Gastroesophageal sphincter (tissue), 4 donors: Measurements from ENCODE around the gene UTP25. TPM values are rescaled to one million over a fixed set of nuclear protein-coding genes. Genes with fewer than 3 reads are reported as not detected.

Experiments
- ATAC-seq: fragments of 150-250 bp; one replicate; pipeline ENCODE4 v1.9.1; 2016; ENCODE audit warnings: mild to moderate bottlenecking, moderate library complexity
- H3K27ac ChIP-seq, 4 donors: fragments of 200-600 bp; sonication (generic) in 3 of 4; 1 replicate in 3 of 4; 2 replicates in 1 of 4; pipeline ENCODE4 v1.5.1; 2016 to 2019
- H3K27me3 ChIP-seq: fragments of 200-600 bp; sonication (generic); one replicate; pipeline ENCODE4 v1.5.1; 2019
- H3K36me3 ChIP-seq, 2 donors: fragments of 200-600 bp; sonication (generic); one replicate each; pipeline ENCODE4 v1.5.1; 2019; ENCODE audit warnings: control low read depth in 1 of 2
- H3K4me1 ChIP-seq, 3 donors: fragments of 200-600 bp; sonication (generic); 1 replicate in 2 of 3; 2 replicates in 1 of 3; pipeline ENCODE4 v1.5.1; 2016 to 2019; ENCODE audit warnings: control low read depth in 2 of 3
- H3K4me3 ChIP-seq, 2 donors: fragments of 200-600 bp; sonication (generic); one replicate each; pipeline ENCODE4 v1.5.1; 2019; ENCODE audit warnings: mild to moderate bottlenecking in 1 of 2, moderate library complexity in 1 of 2
- H3K9me3 ChIP-seq, 3 donors: fragments of 200-600 bp; sonication (generic); one replicate each; pipeline ENCODE4 v1.5.1; 2017 to 2019; ENCODE audit warnings: control low read depth in 2 of 3
- CTCF ChIP-seq, 4 experiments: fragments of 200-600 bp in 2 of 4; fragments of 450-650 bp in 2 of 4; sonication (generic) in 1 of 4; IDR thresholded peaks; one replicate each; pipeline ENCODE4 v1.5.1; 2017 to 2019; ENCODE audit warnings: antibody characterized with exemption in 4 of 4, mild to moderate bottlenecking in 2 of 4, moderate library complexity in 2 of 4
- EP300 ChIP-seq: sonication (generic); formaldehyde crosslinking; IDR thresholded peaks from one replicate; pipeline ENCODE4 v1.6.1; 2017; ENCODE audit warnings: antibody characterized with exemption, mild to moderate bottlenecking
- POLR2A ChIP-seq, 2 donors: fragments of 450-650 bp; IDR thresholded peaks; one replicate each; pipeline ENCODE4 v1.6.1; 2017; ENCODE audit warnings: antibody characterized with exemption in 2 of 2, mild to moderate bottlenecking in 2 of 2, moderate library complexity in 1 of 2
- POLR2AphosphoS5 ChIP-seq: sonication (generic); formaldehyde crosslinking; IDR thresholded peaks from one replicate; pipeline ENCODE4 v1.6.1; 2017; ENCODE audit warnings: antibody characterized with exemption
- WGBS, 2 donors: methylation state at CpG; one replicate each; pipeline ENCODE4 v1.1.5; 2018; ENCODE audit warnings: low coverage in 1 of 2; 5-methylcytosine and 5-hydroxymethylcytosine counted together
- total RNA-seq, 4 donors: library from RNA; depleted of rRNA; stranded (reverse); fragments of >200 nt; gene quantifications; one replicate each; pipeline ENCODE4 v1.1.0, GENCODE V29; 2016

Gene UTP25
- total RNA-seq, 4 donors from 2014 or later: 4.5 to 8.7 (median 8.0) TPM

- 40 to 67% methylated on average over 2 to 10 of the region's 11 CpGs for WGBS, 2 donors
- no peaks in the 10 kb centered on the region for H3K9me3 ChIP-seq
- no peak for TF ChIP-seq CTCF (IDR thresholded peaks at IDR 0.05)
- TF ChIP-seq POLR2AphosphoS5: no peak
- no peak for TF ChIP-seq EP300
- TF ChIP-seq POLR2A (IDR thresholded peaks at IDR 0.05): no peak
- no peak overlapping the region for H3K4me3 ChIP-seq
- H3K27me3 ChIP-seq: peaks cover 6% of the 10 kb centered on the region
- H3K27ac ChIP-seq: no peak overlapping the region
- ATAC-seq: no peak
- peaks cover 0 to 2% of the 10 kb centered on the region in 2 donors for H3K36me3 ChIP-seq
- H3K4me1 ChIP-seq: peaks cover 0 to 32% (median 9%) of the 10 kb centered on the region in 3 donors
Measured at GRCh38 chr1:209825591-209826434, 2.0 kb upstream of the UTP25 start.

- no peak for ATAC-seq
- H3K4me1 ChIP-seq: peaks cover 0 to 24% (median 9%) of the 10 kb centered on the region in 3 donors
Measured at GRCh38 chr1:209829716-209830115, 1.9 kb downstream of the UTP25 start.

DNA sequence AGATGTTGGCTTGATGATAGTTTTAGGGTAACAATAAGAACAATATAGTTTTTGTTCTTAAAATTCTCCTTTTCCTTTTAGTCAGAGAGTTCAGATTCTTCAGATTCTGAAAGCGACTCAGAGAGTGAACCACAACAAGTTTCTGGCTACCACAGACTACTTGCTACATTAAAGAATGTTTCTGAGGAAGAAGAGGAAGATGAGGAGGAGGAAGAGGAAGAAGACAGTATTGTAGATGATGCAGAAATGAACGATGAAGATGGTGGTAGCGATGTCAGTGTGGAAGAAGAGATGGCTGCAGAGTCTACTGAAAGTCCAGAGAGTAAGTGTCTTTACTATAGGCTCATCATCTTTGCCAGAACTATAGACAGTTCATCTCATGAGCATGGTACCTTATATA, 3.0 kb downstream of the UTP25 start:
- TF ChIP-seq POLR2A (IDR thresholded peaks at IDR 0.05): no peak
- no peak for TF ChIP-seq POLR2AphosphoS5
- no peak for TF ChIP-seq EP300
- TF ChIP-seq CTCF (IDR thresholded peaks at IDR 0.05): no peak
- H3K36me3 ChIP-seq: peaks cover 0 to 51% of the 10 kb centered on the region in 2 donors
- ATAC-seq: no peak

More at GRCh38 chr1:209829716-209830115, 1.9 kb downstream of the UTP25 start:
- Histone ChIP-seq H3K36me3 (peaks cover 0 to 41% of the 10 kb centered on the region in 2 donors), H3K27ac (no peak overlapping the region), H3K27me3 (no peaks in the 10 kb centered on the region), H3K4me3 (no peak overlapping the region), H3K9me3 (no peaks in the 10 kb centered on the region)
- TF ChIP-seq POLR2AphosphoS5: no peak
- no peak for TF ChIP-seq POLR2A (IDR thresholded peaks at IDR 0.05)
- TF ChIP-seq CTCF (IDR thresholded peaks at IDR 0.05): no peak
- 73% methylated on average over 2 of the region's 2 CpGs; no CpG with 5 or more reads in 1 of the 2 donors for WGBS, 2 donors

DNA sequence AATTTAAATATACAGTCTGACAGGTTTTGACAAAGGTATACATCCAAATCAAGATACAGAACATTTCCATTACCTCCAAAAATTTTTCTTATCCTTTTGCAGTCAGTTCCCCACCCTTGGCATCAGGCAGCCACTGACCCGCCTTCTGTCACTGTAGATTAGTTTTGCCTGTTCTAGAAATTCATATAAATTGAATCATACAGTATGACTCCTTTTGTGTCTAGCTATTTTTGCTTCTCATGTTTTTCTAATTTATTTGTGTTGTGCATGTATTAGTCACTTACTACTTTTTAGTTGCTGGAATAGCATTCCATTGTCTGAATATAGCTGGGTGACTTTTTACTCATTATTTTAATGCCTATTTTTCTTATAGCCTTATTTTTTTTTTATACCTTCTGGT, 3.8 kb downstream of the UTP25 start:
- no peak for ATAC-seq
- 80 to 91% methylated on average over 1 of the region's 1 CpG for WGBS, 2 donors
- no peak overlapping the region for H3K4me3 ChIP-seq
- H3K27me3 ChIP-seq: no peaks in the 10 kb centered on the region
- TF ChIP-seq POLR2AphosphoS5: no peak
- TF ChIP-seq EP300: no peak
- no peak for TF ChIP-seq POLR2A (IDR thresholded peaks at IDR 0.05)
- no peak for TF ChIP-seq CTCF (IDR thresholded peaks at IDR 0.05)
- no peaks in the 10 kb centered on the region for H3K9me3 ChIP-seq
- H3K27ac ChIP-seq: no peak overlapping the region
- peaks cover 0 to 60% of the 10 kb centered on the region in 2 donors for H3K36me3 ChIP-seq
- H3K4me1 ChIP-seq: peaks cover 0 to 24% (median 9%) of the 10 kb centered on the region in 3 donors

More for the DNA sequence above, 3.0 kb downstream of the UTP25 start:
- WGBS, 2 donors: 90 to 93% methylated on average over 3 of the region's 3 CpGs
- H3K27ac ChIP-seq: no peak overlapping the region
- no peaks in the 10 kb centered on the region for H3K9me3 ChIP-seq
- H3K4me1 ChIP-seq: peaks cover 0 to 24% (median 9%) of the 10 kb centered on the region in 3 donors
- H3K27me3 ChIP-seq: no peaks in the 10 kb centered on the region
- no peak overlapping the region for H3K4me3 ChIP-seq

DNA sequence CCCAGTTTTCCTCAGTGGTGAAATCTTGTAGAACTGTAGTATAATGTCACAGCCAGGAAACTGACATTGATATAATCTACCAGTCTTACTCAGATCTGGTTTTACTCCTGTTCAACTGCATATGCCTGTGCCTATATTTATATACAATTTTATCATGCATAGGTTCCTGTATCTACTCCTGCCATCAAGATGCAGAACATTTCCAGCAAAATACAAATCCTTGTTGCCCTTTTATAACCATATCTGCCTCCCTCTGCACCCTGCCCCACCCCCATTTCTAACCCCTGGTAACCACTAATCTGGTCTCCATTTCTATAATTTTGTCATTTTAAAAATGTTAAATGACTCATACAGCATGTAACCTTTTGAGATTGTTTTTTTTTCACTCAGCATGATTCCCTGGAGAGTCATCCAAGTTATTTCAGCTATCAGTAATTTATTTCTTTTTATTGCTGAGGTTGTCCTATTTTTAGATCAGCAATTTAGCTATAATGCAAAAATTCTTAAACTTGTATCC, 8.1 kb downstream of the UTP25 start:
- ATAC-seq: no peak
- peaks cover 0 to 4% (median 0%) of the 10 kb centered on the region in 3 donors for H3K4me1 ChIP-seq
- no peak for TF ChIP-seq CTCF (IDR thresholded peaks at IDR 0.05)
- H3K27me3 ChIP-seq: no peaks in the 10 kb centered on the region
- H3K36me3 ChIP-seq: peaks cover 0 to 100% of the 10 kb centered on the region in 2 donors
- H3K4me3 ChIP-seq: no peak overlapping the region
- H3K27ac ChIP-seq: no peak overlapping the region
- H3K9me3 ChIP-seq: no peaks in the 10 kb centered on the region
